HK-2 (cell line): ENCODE results near the gene ZNF689.
"Not testable (repeated sequence)": the region's sequence is repeated elsewhere in the genome, so short reads cannot be mapped to it uniquely, and the experiment has no call there.

Experiments used
- DNase-seq: peaks from one replicate; pipeline ENCODE4 v3.0.0-alpha.2; 2018; ENCODE audit not compliant: unreplicated experiment

Gene ZNF689

DNA sequence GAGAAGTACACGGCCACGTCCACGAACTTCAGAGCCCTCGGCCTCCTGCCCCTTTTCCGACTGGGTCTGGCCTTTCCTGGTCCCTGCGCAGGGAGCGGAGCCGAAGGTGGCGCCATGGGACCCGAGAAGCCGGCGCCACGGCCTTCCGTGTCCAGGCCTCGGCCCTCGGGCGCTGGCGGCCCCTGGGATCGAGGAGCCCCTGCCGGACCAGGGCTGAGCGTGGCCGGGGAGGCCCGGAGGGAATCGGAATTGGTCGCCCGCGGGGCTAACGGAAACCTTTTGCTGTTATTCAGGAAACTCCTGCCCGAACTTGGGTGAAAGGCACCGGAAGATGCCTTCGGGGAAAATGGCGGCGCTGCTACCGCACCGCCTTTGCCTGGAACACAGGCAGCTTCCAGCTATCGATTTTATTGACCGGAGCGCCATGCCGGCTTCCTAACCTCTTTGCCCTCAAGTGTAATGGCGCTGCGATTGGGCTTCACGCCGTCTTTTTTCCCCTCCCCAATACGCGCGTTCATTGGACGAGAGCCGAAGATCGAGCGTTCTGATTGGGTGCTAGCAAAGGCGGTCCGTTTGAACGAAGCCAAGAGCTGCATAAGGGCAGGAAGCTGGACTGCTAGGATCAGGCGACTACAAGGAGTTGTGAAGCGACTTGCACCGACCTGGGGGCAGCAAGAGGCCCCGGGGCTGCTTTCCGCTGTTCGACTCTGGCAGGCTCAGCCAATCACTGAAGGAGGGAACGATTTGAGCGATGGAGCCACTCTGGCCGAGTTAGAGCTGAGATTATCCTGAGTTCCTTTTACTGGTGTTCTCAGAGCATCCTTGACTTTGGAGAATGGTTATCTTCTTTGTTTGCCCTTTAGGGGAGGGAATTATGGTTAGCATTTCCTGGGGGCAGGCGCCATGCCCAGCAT lies at the start of gene ZNF689:
ZNF689 (minus strand) TSS at position 464 of the 914 bp plus-strand sequence; CDS start at position 116, 348 bp downstream.
- peak; percentile 94 for DNase-seq

DNA sequence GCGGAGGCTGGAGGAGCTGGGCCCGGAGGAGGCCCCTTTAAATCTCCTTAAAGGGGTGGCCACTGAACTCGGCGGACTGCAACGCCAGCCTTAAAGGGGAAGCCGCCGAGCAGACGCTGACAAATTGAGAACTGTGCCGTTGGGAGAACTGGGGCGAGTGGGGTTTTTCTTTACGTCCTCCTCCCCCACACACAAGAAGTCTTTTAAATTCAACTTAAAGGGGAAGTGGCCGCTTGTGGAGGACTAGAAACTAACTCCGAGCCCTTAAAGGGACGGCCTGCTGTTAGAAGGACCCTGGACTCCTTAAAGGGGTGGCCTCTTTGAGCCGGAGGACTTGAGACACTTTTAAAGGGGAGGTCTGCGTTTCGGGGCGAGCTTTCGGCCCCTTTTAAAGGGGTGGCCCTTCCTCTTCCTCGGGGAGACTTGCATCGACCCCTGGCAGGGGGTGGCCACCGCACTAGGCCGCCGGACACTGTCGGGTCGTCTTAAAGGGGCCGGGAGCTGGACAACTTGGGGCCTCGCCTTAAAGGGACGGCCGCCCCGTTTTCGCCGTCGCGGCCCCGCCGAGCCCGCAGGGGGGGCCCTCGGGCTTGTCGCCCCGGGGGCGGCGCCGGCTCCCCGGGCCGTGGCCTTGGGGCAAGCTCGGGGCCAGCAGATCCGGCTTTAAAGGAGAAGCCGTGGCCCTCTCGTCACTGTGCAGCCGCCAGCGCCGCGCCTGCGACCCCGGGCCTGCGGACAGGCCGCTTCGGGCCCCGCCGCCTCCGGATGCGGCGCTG lies 48.7 kb upstream of the ZNF689 start:
- peak; percentile 86 for DNase-seq

DNA sequence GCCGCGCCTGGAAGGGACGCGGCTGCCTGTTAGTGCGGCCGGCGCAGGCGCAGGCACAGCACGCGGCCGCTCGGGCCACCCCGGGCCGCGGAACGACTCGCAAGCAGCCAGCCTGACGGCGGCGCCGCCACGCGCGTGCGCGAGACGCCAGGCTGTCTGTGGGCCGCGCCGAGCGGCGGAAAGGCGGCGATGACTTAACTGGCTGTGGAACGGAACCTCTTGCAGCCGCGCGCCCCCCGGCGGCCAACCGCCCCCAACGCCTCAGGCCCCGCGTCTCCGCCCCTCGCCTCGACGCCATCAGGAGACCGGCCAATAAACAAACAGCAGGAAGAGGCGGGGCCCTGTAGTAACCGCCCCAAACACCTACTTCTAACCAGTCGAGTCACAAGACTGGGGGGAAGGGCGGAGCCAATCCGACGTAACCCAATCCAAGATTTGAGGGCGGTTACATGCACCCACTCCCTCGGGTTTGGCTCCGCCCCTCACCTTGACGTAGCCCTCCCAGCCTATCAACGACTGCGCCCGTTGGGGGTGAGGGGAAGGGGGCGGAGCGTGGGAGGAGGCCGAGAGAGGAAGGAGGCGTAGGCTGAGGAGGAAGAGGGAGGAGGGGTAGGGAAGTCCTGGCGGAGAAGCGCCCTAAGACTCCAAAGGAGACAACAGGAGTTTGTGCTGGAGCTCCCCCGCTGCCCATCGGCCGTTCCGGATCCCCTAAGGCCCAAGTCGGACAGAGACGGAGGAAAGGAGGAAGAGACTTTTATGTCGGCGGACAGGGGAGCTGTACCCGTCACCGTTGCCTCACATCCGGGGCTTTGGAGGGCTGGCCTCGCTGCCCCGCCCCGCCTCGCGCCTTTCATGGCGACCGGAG lies 47.9 kb upstream of the ZNF689 start, which contains the start of gene FBRS:
FBRS (plus strand) TSS at position 566 of the 865 bp plus-strand sequence. CDS start 1,088 bp downstream, outside the sequence.
- peak; percentile 95 for DNase-seq

DNA sequence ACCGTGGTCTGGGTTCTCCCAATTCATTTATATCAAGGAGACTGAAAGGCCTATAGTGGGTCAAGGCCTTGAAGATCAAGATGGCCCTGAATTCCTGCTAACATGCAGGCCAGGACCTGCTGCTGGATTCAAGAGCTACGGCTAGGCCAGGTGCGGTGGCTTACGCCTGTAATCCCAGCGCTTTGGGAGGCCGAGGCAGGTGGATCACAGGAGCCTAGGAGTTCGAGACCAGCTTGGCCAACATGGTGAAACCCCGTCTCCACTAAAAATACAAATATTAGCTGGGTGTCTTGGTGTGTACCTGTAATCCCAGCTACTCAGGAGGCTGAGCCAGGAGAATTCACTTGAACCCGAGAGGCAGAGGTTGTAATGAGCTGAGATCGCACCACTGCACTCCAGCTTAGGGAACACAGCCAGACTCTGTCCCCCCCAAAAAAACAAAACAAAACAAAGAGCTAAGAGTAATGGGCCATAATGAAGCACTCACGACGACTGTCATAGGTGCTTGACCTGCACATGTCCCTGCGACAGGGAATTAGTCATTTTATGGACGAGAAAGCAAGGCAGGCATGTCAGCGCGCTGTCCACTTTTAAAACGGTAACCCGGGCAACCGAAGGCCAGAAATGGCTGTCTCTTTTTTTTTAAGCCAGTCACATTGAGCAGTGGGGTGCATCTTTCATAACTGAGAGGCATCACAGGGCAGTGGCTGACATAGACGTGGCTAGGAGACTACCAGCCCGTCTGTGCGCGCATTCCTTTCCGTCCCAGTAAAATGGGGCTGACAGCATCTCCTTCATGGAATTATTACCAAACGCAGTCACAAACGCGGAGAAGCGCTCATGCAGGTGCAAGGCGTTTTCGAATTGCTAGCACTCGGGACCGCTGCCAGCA lies 47.0 kb upstream of the ZNF689 start:
- DNase-seq = peak; percentile 34

DNA sequence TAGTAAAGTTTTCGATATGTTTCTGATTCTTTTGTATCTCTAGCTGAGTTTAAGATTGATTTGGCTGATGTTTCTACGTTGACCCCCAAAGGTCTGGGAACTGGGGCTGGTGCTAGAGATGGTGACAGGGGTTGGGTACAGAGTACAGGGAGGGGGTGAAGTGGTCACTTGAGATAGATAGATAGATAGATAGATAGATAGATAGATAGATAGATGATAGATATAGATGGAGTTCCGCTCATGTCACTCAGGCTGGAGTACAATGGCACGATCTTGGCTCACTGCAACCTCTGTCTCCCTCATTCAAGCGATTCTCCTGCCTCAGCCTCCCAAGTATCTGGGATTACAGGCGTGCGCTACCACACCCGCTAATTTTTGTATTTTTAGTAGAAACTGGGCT lies 46.2 kb upstream of the ZNF689 start:
- DNase-seq = no peak

DNA sequence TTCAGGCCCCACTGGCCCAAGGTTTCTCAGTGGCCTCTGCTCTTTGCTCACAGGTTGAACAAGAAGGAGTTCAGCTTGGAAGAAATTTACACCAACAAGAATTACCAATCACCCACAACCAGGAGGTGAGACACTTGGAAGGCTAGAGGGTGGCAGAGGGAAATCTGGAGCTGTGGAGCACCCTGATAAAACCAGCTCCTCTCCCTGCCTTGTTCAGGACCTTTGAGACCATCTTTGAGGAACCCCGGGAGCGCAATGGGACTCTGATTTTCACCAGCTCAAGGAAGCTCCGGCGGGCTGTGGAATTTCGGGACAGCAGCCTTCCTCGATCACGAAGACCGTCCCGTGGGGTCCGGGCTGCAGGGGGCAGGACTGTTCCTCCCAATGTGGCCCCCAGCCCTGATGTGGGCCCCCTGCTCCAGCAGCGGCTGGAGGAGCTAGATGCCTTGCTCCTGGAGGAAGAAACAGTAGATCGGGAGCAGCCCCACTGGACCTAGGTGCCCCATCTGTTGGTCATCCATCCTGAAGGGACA lies 45.7 kb upstream of the ZNF689 start:
- no peak for DNase-seq

DNA sequence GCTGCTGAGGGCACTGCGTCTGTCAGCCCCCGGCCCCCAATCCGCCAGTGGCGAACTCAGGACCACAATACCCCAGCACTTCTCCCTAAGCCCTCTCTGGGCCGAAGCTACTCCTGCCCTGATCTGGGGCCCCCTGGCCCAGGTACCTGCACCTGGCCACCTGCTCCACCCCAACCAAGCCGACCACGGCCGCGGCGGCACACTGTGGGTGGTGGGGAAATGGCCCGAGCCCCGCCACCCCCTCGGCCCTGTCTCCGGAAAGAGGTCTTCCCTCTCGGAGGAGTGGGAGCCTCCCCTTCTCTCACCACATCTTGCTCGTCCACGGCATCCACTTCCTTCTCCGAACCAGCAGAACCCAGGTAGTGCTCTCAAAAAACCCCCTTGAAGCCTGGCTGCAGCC lies 44.7 kb upstream of the ZNF689 start:
- no peak for DNase-seq

DNA sequence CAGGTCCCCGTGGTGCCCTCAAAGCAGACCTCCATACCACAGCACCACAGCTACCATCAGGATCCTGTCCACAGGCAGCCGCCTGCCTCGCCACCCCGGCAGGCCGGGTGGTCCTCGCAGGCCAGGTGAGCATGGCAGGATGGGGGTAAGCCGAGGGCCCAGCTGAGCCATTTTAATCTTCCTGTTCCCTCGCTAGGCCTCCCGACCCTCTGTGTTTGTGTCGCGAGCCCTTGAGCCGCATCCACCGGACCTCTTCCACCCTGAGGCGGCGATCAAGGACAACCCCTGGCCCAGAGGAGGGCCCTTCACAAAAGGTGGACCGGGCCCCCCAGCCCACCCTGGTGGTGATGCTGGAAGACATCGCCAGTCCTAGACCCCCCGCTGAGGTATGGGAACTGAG lies 42.5 kb upstream of the ZNF689 start:
- DNase-seq = no peak

DNA sequence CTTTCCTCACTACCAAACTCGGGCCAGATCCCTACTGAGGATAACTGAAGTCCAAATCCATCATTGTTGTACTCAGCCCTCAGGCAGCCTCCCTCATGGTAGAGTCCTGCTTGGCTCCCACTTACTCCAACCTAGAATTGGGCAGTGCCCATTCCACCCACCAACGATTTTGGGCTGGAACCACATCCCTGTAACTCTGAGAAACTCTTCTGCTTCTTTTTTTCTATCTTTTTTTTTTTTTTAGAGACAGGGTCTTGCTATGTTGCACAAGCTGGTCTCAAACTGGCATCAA lies 41.8 kb upstream of the ZNF689 start:
- DNase-seq = no peak

DNA sequence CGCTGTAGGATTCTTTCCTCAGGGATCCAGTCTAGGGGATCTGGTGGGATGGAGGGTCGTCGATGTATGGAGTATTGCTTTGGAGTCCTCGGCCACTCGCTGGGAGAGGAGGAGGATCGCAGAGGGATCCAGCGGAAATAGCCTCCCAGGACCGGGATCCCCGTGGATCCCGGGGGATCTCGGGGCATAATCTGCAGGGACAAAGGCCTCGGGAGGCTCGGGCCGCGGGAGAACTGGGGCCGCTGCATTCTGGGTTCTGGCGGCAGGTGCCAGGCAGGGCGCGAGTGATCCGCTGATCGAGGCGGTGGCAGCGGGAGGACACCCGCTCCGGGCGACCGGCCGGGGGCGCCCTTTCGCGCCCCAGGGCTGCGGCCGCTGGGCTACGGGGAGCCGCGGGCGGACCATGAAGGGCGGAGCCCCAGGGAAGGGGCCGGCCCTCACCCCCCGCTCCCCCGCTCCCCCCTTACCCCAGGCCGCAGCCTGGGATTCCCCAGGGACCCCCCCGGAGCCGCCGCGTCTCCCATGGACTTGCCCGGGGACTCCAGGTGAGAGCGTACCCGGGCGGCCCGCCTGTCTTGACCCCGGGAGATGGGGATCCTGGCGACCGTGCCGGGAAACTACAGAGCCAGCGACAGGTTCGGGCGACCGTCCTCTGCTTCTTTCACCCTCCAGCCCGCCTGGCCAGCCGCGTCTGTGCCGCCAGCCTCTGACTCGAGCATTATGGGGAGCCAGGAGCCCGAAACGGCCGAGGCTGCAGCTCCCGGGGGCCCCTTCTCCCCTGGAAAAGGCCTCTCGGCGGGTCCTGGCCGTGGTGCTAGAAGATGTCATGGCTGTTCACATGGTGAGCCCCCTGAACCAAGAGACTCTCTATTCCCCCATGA lies 41.2 kb upstream of the ZNF689 start:
- peak; percentile 59 for DNase-seq

DNA sequence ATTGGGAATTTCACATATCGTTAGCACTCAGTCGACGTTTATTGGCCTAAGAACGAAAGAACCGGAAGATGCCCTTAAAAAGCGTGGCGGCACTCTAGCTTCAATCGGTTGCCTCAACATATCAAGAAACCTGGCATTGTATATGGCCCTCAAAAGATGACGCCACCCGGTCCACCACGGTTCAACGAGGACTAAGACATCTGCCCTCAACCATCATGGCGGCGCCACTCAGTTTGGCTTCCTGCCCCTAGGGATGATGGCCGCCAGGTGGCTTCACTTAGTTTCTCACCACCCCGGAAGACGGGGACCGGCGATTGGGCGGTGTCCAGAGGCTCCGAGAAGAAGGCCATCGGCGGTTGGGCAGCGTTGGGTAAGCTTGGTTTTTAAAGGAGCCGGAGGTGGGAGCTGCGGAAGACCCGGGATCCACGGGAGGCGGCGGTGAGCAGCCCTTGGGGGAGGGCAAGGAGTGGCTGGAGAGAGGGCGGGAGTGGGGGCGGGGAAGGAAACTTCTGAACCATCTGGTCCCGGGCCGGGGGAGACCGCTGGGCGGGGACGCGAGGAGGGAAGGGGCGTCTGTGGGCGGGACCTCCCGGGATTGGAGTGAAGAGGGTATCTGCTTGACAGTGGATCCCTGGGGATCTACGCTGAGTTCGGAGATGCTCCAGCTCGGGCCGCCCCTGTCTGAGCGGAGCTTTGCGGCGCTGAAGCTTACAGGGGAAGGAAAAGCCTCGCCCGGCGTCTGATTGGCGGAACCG lies 40.4 kb upstream of the ZNF689 start, which contains the start of gene PRR14:
PRR14 (plus strand) TSS at position 592 of the 755 bp plus-strand sequence. CDS start 686 bp downstream, outside the sequence.
- DNase-seq = peak; percentile 96

DNA sequence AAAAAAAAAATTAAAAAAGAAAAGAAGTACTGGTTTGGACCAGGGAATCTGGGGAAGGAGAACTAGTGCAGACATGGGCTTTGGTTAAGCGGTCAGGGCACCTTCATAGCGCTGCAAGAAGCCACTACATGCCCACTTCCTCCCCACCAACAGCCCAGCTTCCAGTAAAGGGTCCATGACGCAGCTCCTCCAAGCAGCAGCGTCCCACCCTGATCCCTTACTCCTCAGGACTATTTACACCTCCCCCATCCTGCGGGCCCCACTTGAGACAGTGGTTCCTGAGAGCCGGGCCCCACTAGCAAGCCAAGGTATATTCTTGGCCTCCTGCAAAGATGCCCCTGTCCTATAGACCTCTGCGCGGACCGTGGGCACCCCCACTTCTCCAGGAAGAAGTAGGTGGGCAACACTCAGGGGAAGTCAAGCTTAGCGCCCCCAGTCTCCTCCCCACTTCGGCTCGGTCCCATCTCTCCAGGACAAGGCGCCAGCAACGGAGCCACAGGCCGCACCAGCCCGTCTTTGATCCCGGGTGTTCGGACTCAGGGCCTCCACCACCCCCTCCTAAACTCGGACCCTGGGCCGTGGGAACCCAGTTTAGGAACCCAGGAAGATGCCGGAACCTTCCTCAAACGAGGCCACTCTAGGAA lies 39.7 kb upstream of the ZNF689 start:
- no peak for DNase-seq

DNA sequence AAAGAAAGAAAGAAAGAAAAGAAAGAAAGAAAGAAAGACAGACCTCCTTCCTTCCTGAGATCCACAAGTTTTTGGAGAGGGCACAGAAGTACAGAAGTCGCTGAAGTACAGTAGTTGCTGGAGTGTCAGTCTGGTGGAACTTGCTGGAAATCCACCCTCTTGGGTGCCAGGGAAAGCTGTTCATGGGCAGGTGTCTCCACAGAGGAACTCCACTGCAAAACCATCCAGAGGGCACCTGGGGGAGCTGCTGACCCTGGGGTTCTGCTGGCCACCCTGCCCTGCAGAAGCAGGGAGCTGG lies 37.0 kb upstream of the ZNF689 start:
- no peak for DNase-seq

DNA sequence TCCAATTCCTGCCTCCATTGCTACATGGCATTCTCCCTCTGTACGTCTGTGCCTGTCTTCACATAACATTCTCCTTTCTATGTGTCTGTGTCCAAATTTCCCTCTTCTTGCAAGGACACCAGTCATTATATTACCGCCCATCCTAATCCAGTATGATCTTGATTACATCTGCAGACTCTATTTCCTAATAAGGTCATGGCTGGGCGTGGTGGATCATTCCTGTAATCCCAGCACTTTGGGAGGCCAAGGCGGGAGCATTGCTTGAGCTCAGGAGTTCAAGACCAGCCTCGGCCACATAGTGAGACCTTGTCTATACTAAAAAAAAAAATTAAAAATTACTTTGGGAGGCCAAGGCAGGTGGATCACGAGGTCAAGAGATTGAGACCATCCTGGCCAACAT lies 35.5 kb upstream of the ZNF689 start:
- DNase-seq = no peak

DNA sequence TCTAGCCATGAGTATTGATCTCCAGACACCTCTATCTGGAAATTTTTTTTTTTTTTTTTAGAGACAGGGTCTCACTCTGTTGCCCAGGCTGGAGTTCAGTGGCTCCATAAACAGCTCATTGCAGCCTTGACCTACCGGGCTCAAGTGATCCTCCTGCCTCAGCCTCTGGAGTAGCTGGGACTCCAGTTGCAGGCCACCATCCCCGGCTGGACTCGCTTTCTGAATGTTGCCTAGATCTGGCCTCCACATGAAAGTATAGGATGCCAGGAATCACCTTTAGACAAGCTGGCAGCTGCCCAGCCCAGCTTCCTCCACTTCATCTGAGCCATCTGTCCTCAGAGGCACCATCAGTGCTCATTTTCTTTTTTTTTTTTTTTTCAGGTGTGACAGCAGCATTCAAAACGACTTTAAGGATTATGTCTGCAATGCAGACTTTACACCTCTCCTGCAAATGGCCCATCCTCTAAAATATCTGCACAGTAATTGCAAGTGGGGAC lies 34.2 kb upstream of the ZNF689 start:
- DNase-seq = no peak

DNA sequence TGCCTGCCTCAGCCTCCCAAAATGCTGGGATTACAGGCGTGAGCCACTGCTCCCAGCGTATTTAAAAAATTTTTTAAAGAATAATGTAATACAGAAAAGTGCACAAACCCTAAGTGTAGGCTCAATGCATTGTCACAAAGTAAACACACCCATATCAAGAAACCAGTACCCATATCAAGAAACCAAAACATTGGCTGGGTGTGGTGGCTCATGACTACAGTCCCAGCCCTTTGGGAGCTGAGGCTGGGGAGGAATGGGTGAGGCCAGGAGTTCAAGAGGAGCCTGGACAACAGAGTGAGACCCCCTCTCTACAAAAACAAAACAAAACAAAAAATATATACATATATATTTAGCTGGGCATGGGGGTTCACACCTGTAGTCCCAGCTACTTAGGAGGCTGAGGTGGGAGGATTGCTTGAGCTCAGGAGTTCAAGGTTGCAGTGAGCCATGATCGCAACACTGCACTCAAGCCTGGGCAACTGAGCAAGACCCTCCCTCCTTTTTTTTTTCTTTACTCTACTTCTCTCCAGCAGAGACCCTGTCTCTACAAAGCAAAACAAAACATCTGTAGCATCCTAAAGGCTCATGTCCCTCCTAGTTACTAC lies 31.3 kb upstream of the ZNF689 start:
- DNase-seq = no peak

DNA sequence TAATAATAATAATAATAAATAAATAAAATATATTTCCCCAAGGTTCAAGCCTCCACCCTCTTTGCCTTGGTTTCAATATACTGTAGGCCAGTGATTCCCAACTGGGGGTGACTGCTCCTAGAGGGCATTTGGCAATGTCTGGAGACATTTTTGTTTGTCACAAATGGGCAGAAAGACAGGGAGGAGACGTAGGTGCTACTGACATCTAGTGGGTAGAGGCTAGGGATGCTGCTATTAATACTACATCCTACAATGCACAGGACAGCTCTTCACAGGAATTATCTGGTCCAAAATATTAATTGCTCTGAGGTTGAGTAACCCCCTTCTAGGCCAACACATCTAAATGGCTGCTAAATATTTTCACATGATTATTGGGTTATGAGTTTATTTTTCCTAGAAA lies 27.8 kb upstream of the ZNF689 start:
- no peak for DNase-seq

DNA sequence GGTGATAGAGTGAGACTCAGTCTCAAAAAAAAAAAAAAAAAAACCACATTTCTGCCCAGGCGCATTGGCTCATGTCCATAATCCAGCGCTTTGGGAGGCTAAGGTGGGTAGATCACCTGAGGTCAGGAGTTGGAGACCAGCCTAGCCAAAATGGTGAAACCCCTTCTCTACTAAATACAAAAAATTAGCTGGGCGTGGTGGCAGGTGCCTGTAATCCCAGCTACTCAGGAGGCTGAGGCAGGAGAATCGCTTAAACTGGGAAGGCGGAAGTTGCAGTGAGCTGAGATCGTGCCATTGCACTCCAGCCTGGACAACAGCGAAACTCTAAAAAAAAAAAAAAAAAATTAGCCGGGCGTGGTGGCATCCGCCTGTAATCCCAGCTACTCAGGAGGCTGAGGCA lies 26.9 kb upstream of the ZNF689 start:
- not testable (repeated sequence) for DNase-seq
